Measurements from ENCODE around the gene SETD1B.
"Not testable (repeated sequence)": the region's sequence is repeated elsewhere in the genome, so short reads cannot be mapped to it uniquely, and the experiment has no call there.

SETD1B gene

DNA sequence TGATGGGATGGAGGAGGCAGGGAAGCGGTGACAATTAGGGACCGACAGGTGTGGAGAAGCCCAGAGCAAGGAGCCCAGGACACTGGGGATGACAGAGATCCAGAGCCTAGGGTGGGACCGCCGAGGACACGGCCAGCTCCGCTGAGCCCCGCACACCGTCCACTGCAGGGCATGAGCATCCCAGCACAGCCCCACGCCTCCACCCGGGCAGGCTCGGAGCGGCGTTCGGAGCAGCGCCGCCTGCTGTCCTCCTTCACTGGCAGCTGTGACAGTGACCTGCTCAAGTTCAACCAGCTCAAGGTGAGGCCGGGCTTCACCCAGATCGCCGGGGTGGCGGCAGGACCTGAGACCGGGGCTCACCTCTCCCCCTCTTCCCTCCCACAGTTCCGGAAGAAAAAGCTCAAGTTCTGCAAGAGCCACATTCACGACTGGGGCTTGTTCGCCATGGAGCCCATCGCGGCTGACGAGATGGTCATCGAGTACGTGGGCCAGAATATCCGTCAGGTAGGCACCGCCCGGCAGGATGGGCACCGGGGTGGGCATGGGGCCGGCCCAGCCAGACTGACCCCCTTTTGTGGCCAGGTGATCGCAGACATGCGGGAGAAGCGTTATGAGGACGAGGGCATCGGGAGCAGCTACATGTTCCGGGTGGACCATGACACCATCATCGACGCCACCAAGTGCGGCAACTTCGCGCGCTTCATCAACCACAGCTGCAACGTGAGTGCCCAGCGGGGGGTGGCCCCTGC, 23.7 kb downstream of the SETD1B start:
- no peak for DNase-seq

DNA sequence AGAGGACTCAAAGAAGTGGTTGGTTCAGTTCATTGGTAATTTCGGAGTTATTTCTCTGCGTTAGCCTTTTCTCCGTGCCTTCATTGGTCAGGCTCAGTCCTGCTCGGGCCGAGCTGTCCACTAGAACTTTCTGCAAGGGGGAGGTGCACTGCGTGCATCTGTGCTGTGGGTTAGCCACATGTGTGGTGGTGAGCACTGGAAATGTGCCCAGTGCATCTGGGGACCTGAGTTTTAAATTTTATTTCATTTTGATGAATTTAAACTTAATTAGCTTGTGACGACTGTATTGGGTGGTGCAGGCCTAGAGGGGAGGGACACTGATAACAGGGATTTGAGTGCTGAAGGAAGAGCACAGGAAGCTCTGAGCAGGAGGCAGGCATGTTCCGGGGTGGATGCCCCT, 24.5 kb downstream of the SETD1B start:
- no peak for DNase-seq

DNA sequence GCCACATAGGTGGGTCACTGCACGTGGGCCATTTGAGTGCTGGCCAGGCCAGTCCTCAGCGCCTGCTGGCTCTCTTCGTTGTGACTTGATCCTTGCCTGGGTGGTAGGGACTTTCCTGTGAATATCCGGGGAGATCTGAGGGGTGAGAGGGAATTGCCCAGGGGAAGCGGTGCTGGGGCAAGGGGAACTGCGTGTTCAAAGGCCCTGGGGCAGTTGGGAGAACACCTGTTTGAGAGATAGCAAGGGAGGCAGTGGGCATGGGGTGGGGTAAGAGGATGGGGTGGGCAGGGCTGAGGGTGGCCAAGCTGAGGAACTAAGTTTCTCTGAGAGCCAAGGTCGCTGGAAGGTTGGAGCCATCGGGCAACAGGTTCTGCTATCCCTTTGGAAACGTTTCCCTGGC, 25.0 kb downstream of the SETD1B start:
- no peak for DNase-seq

DNA sequence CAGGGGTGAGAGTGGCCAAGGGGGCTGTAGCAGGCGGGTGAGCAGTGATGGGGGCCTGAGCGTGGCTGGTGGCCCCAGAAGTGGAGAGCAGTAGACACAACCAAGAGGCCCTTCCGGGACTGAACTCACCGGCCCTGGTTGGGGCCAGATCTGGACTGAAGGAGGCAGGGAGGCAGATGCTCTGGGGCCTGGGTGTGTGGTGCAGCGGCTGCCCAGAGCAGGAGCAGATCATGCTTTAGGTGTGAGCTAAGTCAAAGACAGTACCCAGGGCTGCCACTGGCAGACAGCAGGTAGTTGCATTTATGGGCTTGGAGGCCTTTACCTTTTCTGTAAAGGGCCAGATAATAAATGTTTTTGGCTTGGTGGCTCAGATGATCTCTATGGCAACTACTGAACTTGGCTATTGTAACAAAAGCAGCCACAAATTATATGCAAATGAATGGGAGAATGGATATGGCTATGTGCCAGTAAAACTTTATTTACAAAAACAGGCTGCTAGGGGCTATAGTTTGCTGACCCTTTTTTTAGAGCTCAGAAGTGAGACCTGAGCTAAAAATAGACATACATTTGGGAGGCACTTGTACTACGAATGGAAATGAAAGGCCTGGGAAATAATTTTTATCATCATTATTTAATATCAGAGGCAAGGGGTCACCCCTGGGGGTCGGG, 25.6 kb downstream of the SETD1B start:
- DNase-seq: no peak

DNA sequence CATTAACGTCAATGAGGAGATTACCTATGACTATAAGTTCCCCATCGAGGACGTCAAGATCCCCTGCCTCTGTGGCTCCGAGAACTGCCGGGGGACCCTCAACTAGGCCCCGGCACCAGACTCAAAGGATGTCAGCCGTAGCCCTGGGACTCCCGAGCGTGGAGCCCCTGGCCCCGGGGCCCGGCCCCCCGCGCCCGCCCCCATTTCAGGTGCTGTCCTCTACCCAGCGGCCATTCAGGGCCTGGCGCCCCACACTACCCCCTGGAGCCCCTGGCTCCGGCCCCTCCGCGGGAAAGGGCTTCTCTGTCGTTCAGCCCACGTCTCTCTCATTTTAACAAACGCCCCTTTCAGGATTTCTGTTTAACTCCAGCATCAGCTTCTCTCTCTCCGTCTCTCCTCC, 26.3 kb downstream of the SETD1B start:
- no peak for DNase-seq

DNA sequence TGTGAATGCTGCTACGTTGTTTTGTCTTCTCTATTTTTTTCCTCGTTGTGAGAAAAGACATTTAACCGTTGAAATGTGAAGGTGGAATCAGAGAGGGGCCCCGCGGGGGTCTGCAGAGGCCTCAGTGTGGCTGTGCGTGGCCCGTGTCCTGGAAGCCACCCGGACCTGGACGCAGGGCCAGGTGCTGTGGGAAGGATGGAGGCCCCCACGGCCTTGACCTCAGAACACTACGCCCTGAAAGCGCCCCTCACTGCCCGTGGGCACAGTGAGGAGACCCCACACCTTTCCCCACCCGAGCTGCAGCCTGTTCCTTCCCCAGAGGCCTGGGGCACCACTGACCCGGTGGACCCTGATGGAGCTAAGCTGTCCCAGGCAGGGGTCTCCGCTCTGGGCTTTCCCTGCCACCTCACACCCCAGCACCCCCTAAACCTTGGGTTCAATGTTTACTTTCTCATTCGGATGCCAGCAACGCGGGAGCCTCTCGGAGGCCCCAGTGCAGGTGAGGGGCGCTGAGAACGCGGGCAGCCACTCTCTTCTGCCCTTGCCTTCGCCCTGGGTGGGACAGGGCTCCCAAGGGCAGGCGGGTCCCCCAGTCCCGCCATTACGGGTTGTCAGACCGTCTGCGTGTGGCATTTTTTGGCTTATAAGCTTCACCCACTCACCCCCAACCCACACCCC, 26.9 kb downstream of the SETD1B start:
- no peak for DNase-seq

DNA sequence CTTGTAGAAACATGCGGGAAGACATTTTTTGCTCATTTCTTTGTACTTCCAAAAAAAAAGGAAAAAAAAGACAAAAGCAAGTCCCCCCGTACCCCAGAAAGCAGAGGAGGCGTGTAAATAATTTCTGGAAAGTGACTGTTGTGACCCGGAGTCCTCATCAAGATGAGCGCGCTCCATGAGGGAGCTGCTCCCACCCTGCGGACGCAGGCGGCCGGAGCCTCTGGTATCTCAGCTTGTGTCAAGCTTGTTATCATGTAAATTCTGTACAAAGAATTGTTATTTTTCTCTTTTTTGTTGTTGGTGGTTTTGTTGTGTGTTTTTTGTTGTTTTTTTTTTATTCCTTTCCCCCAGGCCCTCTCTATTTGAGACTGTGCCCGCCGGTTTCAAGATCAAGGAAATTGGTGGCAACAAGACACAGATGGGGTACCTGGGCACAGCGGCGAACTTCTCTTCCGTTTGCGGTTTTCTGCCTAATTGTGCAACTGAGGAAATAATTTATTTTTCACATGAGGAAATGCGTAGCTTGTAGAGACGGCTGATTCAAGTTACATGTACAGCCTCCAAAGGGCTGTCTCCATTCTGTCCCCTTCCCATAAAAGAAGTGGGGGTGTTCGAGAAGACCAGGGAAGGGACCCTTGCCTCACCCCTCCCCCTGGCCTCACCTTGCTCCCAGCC, 27.9 kb downstream of the SETD1B start:
- DNase-seq: no peak

DNA sequence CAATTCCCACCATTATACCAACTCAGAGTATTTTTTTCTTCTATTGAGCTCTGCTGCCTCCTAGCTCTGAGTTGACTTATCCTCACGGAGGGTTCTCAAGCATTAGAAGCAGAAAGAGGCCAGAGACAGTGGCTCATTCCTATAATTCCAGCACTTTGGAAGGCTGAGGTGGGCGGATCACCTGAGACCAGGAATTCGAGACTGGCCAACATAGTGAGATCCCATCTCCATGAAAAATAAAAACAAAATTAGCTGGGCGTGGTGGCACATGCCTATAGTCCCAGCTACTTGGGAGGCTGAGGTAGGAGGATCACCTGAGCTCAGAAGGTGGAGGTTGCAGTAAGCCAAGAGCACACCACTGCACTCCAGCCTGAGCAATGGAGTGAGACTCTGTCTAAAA, 33.9 kb downstream of the SETD1B start:
- DNase-seq: no peak

DNA sequence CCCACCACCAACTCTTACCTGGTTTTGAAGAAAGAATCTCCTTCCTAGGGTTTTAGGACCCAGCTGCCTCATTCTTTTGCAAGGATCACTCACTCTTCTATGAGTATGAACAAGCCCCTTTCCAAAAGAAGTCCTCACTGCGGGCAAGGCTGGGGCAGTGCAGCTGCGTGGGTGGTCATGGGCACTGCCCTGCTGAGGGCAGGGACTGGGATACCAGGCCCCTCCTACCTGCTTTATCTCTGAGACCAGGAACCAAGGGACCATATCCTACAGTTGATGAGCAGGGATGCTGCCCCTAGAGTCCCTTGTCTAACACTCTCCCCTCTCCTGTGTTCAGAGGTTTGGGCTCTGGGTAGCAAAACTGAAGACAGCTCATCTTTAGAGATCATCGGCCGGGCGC, 34.3 kb downstream of the SETD1B start:
- no peak for DNase-seq

DNA sequence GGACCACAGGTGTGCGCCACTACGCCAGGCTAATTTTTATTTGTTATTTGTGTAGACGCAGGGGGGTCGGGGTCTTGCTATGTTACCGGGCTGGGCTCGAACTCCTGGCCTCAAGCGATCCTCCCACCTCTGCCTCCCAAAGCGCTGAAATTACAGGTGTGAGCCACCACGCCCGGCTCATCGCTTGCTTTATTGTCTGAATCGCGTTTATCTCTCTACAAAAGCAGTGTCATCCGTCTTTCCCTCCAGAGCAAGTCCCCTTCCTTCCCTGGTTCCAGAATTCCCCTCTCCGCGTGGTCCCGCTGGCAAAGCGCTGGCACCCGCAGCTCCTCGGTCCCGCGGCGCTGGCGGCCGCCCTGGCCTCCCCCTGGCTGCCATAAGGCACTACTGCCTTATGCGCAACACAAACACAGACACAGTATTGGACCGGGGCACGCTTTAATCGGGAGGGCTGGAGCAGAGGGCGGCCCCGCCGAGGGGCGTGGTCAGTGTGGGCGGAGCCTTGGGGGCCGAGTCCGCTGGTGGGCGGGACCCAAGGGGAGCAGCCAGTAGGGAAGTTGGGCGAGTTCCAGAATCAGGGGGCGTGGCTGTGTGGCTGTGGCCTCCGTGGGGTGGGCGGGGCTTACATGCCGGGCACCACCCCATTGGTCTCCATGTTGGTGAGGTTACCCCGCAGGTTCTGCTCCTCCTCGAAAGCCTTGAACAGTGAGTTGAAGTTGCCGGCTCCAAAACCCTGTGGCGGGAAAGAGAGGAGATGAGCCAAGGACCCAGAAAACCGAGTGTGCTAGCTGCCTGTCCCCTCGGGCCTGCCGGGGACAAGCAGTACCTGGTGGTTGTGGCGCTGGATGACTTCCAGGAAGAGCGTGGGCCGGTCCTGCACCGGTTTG, 35.5 kb downstream of the SETD1B start:
- DNase-seq: peak; percentile 100

DNA sequence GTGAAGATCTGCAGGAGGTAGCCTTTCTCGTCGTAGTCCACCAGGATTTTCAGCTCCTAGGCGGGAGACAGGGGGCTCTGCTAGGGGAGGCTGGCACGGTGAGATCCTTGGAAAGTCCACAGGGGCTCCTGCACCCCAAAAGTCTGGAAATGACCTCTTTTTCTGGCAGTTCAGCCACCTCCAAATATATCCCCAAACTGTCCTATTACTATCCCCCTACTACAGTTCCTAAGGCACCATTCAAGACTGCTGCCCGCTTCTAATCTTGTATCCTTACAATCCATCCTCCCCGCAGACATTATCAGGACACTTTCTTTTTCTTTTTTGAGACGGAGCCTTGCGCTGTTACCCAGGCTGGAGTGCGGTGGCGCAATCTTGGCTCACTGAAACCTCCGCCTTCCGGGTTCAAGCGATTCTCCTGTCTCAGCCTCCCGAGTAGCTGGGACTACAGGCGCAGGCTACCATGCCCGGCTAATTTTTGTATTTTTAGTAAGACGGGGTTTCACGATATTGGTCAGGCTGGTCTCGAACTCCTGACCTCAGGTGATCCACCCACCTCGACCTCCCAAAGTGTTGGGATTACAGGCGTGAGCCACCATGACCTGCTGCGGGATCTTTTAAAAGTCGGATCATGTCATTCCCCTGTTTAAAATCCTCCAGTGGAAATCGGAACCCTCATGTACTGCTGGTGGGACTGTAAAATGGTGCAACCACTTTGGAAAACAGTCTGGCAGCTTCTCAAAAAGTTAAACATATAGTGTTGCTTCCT, 36.4 kb downstream of the SETD1B start:
- DNase-seq: no peak

DNA sequence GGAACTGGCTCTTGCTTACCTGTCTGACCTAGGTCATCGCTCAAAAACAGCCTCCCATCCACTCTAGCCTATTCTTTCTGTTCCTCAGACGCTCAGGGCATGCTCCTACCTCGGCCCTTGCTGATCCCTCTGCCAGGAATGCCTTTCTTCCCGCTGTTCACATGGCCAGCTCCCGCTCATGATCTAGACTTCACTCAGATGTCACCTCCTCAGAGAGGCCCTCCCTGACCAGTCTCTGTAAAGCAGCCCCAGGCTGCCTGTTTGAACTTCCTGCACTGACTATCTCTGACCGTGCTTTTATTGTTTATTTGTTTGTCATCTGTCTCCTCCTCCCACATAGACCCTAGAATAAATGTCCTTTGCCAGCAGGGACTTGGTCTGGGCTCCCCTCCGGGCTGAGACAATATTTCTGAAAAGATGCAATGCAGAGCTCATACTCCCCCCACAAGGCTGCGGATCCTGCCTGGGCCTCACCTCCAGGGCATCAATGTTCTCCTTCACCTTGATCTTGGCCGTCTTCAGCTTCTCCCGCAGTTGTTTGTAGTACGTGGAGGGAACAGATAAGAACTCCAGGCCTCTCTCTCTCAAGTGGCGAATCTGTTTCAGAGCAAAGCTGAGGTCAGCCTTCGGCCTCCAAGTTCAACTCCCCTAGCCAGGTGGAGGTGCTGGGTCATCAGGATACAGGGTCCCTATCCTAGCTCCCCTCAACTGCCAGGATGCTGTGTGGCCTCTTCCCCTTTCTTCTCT, 39.6 kb downstream of the SETD1B start:
- no peak for DNase-seq

DNA sequence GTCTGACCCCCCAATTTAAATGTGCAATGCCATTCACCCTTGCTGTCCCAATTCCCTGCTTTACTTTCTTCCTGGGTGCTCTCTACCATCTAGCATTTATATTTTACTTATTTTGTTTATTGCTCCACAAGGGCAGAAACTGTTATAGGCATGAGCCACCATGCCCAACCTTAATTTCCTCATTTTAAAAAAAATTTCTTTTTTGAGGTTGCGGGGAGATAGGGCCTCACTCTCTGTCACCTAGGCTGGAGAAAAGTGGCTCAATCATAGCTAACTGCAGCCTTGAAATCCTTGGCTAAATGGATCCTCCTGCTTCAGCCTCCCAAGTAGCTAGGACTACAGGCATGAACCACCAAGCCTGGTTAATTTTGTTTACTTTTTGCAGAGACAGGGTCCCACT, 41.9 kb downstream of the SETD1B start:
- DNase-seq: no peak

DNA sequence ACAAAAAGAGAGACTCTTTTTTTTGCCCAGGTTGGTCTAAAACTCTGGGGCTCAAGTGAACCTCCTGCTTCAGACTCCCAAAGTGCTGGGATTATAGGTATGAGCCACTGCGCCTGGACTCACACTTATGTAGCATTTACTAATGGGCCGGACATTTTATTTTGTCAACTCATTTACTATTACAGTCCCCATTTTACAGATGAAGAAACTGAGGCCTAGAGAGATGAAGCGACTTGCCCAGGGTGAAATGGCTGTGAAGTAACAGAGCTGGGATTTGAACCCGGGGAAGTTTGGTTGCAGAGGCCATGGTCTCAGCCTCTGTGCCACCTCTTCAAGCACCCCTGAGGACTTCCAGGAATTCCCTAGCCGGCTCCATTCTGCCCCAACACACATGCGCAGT, 45.4 kb downstream of the SETD1B start:
- no peak for DNase-seq

DNA sequence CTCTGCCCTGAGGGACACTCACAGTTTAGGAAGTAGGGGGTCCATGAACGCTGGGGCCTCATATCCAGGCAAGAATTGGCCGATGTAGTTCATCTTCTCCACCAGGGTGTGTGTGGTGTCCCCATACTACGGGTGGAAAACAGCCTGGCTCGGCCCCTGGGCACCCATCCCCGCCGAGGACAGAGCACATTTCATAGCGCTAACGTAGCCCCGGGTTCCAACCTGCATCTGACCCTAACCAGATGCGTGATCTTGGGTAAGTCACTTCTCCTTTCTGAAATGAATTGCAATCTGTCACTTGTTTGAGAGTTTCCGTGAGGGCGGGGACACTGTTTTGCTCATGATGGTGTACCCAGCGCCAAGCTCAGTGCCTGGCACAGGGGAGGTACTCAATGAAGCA, 45.9 kb downstream of the SETD1B start:
- no peak for DNase-seq

DNA sequence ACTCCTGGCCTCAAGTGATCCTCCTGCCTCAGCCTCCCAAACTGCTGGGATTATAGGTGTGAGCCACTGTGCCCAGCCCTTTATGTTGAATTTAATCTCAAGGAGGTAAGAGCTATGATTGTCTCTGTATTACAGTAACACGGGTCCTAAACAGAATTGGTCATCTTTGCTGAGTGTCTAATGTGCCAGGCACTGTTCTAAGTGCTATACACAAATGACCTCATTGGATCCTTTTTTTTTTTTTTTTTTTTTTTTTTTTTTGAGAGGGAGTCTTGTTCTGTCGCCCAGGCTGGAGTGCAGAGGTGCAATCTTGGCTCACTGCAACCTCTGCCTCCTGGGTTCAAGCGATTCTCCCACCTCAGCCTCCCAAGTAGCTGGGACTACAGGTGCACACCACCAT, 48.6 kb downstream of the SETD1B start:
- DNase-seq: not testable (repeated sequence)

DNA sequence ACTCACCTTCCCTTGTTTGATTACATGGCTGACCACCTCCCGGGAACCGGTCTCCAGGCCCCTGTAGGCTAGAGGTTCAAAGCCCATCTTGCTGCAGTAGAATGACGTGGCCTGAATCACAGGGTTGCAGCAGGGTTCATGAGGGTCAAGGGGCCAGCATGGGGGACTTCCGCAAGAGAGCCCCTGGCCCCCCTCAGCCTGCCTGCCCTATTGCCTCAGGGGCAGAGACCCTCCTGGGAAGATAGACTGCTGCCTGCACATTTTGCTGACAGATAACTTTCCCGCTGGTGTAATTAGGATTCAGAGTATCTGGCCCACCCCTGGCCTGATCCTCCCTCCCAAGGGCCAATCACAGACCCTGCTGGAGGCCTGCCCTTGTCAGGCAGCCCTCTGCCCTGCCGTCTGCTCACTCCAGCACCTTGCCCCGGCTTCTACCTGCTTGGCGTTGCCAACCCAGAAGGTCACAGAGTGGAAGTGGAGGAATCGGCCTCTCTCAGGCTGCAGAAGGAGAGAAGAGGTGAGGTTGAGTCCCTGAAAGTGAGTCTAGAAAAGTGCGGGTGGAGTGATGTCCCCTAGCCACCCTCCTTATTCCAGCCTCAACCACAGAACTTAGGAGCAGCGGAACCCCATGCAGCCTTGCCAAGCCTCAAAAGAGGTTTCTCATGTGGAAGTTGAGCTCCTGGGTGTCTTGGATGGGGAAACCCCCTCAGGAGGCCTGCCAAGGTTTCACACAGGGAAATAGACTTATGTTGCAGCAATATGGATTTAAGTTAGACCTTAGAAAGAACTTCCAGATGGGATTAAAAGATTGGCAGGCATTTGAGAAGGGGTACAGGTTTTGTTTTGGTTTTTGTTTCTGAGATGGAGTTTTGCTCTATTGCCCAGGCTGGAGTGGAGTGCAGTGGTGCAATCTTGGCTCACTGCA, 53.8 kb downstream of the SETD1B start:
- no peak for DNase-seq

DNA sequence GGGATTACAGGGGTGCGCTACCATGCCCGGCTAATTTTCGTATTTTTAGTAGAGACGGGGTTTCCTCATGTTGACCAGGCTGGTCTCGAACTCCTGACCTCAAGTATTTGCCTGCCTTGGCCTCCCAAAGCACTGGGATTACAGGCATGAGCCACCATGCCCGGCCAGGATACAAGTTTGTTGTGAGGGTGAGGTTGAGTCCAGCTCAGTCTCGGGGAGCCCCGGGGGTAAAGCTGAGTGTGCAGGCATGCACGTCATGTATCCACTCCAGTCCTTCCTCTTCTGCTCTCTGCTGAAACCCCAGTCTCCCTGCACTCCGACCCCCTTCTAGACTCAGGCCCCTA, 54.5 kb downstream of the SETD1B start:
- DNase-seq: no peak

DNA sequence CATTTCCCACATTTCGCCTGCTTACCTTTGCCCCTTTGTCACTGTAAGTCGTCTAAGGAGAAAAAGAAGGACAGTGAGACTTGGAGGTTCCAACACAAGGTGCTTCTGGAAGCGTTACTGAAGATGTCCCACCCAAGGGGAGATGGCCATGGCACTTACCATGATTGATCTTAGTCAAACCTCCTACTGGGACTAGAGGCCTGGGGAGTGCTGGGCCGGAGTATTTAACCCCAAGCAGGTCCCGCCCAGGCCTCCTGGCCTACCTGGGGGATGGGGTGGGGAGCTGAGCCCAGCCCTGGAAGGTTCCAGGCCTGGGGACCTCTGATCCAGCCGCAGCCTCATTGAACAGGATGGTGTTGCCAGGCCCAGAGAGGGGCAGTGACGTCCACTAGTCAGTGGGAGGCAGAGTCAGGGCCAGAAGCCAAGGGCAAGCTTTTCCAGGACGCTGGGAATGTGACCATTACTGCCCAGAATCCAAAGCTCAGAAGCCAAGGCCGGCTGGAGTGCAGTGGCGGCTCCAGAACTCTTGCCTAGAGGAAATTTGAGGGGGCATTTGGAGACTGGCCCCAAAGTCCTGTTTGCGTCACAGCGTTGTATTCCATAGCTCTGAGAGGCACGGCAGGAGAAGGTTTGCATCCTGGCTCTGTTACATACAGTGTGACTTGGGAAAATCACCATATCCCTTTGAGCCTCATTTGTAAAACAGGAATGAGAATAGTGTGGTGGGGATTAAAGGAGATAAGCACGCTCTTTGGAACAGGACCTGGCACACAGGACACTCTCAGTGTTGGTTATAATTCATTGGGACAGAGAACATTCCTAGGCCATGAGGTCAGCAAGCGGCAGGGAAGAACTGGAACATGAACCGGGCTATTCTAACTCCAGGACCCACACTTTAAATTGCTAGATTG, 55.1 kb downstream of the SETD1B start, which contains the start of gene HPD:
TSS of gene HPD (minus strand) at position 198 of the 911 bp plus-strand sequence. CDS start at position 162, 36 bp downstream.
- no peak for DNase-seq
